ENCODE data around the gene GLUD1. TPM values are rescaled to one million over a fixed set of nuclear protein-coding genes. Genes with fewer than 3 reads are reported as not detected.
"Not testable (repeated sequence)": the region's sequence is repeated elsewhere in the genome, so short reads cannot be mapped to it uniquely, and the experiment has no call there.

The GLUD1 gene
- polyA plus RNA-seq, 3 donors, result 139 to 191 (median 155) TPM

DNA sequence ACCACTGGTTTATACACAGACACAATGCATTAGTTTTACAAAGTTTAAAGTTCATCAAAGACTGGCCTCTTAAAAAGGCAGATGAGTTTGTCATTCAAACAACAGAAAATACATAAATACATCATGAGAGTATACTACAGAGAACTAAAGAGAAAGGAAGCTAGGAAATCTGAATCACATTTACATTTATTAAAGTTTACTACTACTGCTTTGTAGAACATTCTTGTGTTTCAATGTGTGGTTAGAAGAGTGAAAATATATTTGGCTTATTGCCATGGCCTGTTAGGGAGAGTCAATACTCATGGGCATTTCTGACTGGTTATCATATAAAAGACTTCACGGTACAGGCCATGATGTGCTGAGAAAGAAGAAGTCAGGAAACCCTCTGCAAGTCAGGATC, 87.5 kb downstream of the GLUD1 start:
- not testable (repeated sequence) for DNase-seq (ENCODE audit: low read depth in 3 of 3, low spot score in 2 of 3)

- DNase-seq (ENCODE audit: low read depth in 3 of 3, low spot score in 2 of 3), result no peak
Measured at GRCh38 chr10:87000491-87000890, 94.2 kb downstream of the GLUD1 start.

Other genes starting within 250 kb of the GLUD1 start
- 10 to 100 TPM; 23.4 to 26.1 (median 24.0) TPM for gene MMRN2, start 137.2 kb downstream of the GLUD1 start, polyA plus RNA-seq (ENCODE audit: insufficient read length in 3 of 3)
- 10 to 100 TPM in 2 of 3 donors, 1 to 10 TPM in 1; 8.3 to 23.4 (median 13.1) TPM for gene SNCG, start 136.2 kb downstream of the GLUD1 start, polyA plus RNA-seq (ENCODE audit: insufficient read length in 3 of 3)
- 10 to 100 TPM; 12.5 to 18.4 (median 17.3) TPM for gene ADIRF, start 126.4 kb downstream of the GLUD1 start, polyA plus RNA-seq (ENCODE audit: insufficient read length in 3 of 3)
- not detected for gene FAM25A, start 74.5 kb downstream of the GLUD1 start, polyA plus RNA-seq (ENCODE audit: insufficient read length in 3 of 3)
- 10 to 100 TPM; 37.4 to 47.1 (median 38.8) TPM for gene SHLD2, start 363 bp upstream of the GLUD1 start, polyA plus RNA-seq (ENCODE audit: insufficient read length in 3 of 3)
- 1 to 10 TPM; 1.9 to 4.0 (median 3.7) TPM for gene NUTM2A, start 130.6 kb upstream of the GLUD1 start, polyA plus RNA-seq (ENCODE audit: insufficient read length in 3 of 3)

All from right renal cortex interstitium (tissue), 3 donors.